ENCODE results near the gene CDC42BPG. TPM values are rescaled to one million over a fixed set of nuclear protein-coding genes. Genes with fewer than 3 reads are reported as not detected.

The CDC42BPG gene
- total and polyA plus RNA-seq, 10 of the 15 experiments (the other 5 are each of a cell fraction or from before 2014, with no cell fraction given), result 0.02 to 1.3 (median 0.09) TPM; not detected in 1

DNA sequence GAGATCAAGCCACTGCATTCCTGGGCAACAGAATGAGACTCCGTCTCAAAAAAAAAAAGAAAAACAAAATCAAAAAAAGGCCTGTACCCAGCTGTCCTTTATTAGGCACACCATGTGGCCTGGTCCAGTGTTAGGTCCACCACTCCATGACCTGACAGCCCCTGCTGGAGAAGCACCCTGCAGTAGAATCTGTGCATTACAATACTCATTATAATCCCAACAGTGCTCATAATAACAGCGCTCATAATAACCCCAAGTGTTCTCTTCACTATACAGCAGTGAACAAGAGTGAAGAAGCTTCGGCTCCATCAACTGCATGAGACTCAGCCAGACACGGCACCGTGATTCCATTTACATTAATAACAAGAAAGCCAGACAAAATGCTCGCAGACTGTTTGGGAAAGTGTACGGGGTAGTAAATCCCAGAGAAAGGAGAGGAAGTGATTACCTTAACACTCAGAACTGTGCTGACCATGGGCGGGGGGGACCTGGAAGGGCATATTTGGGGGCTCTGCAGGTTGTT lies 42.8 kb upstream of the CDC42BPG start:
- Histone ChIP-seq H3K27me3 (replicated peaks in 1 of 2; ENCODE audit: control insufficient read depth in 2 of 2, insufficient read depth in 2 of 2, low read length in 1 of 2) (no peaks in the 10 kb centered on the region), H3K27ac (ENCODE audit: control insufficient read depth, insufficient read depth) (no peak overlapping the region), H2AFZ (ENCODE audit: control insufficient read depth, low read depth, low read length) (peak overlapping the region; percentile 96), H3K79me2 (ENCODE audit: control insufficient read depth, insufficient read depth, low read length) (no peaks in the 10 kb centered on the region), H3K9ac (ENCODE audit: control insufficient read depth, insufficient read depth, low read length) (0 out of 2 replicates have a peak overlapping the region, but pooled peaks have one; percentile 18), H3K4me2 (ENCODE audit: control insufficient read depth, insufficient read depth) (peak overlapping the region; percentile 69), H3K4me1 (ENCODE audit: control insufficient read depth, insufficient read depth, low read length) (peaks cover 12% of the 10 kb centered on the region), H3K36me3 (ENCODE audit: control insufficient read depth in 2 of 2, insufficient read depth in 2 of 2, low read length in 1 of 2) (no peaks in the 10 kb centered on the region), H3K4me3 (0 out of 2 replicates have a peak overlapping the region, but pooled peaks have one; percentile 3), H3K9me3 (replicated peaks; ENCODE audit: control insufficient read depth, insufficient read depth, low read length) (no peaks in the 10 kb centered on the region), H4K20me1 (ENCODE audit: control insufficient read depth, insufficient read depth) (no peaks in the 10 kb centered on the region)
- FAIRE-seq, result no peak
- in situ Hi-C loops (cut with MboI), result no loop called here
- TF ChIP-seq SPI1 (IDR thresholded peaks at IDR 0.05; ENCODE audit: borderline replicate concordance, insufficient read depth, low read depth, low read length), result peak; percentile 27; the same call in 1 of the 2 replicates
- no peak for TF ChIP-seq CEBPB (IDR thresholded peaks at IDR 0.05; ENCODE audit: borderline replicate concordance in 1 of 2, low read depth in 2 of 2, low read length in 2 of 2)
- no peak for DNase-seq (ENCODE audit: low read depth, low spot score)
- peak; percentile 6; the same call in 1 of the 3 replicates for ATAC-seq
- intact Hi-C loops (cut with micrococcal nuclease; ENCODE audit: unreplicated experiment), result no loop called here
- ChIA-PET SMC1A (ENCODE audit: uncharacterized antibody, unreplicated experiment) (interaction anchor here (0.8 to 6.1 kb wide), 6 partner anchors 9 to 39 kb away, joined by 3 to 54 read pairs (median 4); partner anchors contain the start of gene EHD1), POLR2A (interaction anchor here (0.7 to 19.9 kb wide), 6 partner anchors 9 to 89 kb away, joined by 3 to 620 read pairs (median 6); partner anchors contain the start of gene EHD1), RAD21 (ENCODE audit: unreplicated experiment) (interaction anchor here (0.9 to 4.7 kb wide), 7 partner anchors 9 to 39 kb away, joined by 3 to 61 read pairs (median 6); partner anchors contain the start of gene EHD1), CTCF (interaction anchor here (0.7 to 30.0 kb wide), 5 partner anchors 10 to 127 kb away, joined by 3 to 1208 read pairs (median 19); partner anchors contain the start of genes CDC42BPG and EHD1)
- WGBS (ENCODE audit: insufficient coverage, insufficient replicate concordance, low lambda C conversion rate, missing lambda C conversion rate), result 34% methylated on average over 8 of the region's 8 CpGs
- no TSS peak for BruUV-seq (replicated peaks)

DNA sequence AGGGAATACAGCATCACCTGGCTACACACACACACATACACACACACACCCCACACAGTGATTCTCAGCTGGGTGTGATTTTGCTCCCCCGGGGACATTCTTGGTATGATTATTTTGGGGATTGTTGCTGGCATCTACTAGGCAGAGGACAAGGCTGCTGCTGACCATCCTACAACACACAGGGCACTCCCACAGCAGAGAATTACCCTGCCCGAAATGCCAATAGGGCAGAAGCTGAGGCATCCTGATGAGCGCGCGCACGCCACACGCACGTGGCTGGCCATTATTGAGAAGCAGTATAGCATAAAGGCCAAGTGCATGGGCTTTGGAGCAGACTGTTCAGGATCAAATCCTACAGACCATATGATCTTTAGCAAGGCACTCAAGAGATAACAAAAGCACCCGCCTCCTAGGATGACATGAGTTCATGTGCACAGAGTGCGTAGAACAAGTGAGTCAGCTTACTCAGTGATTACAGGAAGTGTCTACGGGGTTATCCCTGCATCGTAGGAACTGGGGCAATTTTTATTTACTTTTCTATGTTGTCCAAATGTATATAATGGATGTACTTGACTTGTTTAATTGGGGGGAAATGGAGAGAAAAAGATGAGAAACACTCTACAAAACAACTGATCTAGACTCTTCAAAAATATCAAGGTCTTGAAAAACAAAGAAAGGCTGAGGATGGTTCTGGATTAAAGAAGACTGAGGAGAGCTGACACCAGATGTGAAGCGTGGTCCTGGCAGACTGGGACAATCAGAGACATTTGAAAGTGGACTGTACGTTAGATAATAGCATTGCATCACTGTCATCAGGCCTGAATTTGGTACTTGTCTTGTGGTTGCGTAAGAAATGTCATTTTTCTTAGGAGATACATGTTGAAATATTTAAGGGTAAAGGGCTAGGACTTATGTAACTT lies 41.2 kb upstream of the CDC42BPG start:
- intact Hi-C loops (cut with micrococcal nuclease; ENCODE audit: unreplicated experiment) (no loop called here), in situ Hi-C loops (cut with MboI) (no loop called here)
- peaks cover 21% of the 10 kb centered on the region for H3K4me1 ChIP-seq (ENCODE audit: control insufficient read depth, insufficient read depth, low read length)
- H3K4me2 ChIP-seq (ENCODE audit: control insufficient read depth, insufficient read depth), result no peak overlapping the region
- no peak overlapping the region for H2AFZ ChIP-seq (ENCODE audit: control insufficient read depth, low read depth, low read length)
- H3K9ac ChIP-seq (ENCODE audit: control insufficient read depth, insufficient read depth, low read length), result no peak overlapping the region
- no peak overlapping the region for H3K27ac ChIP-seq (ENCODE audit: control insufficient read depth, insufficient read depth)
- H3K4me3 ChIP-seq, result no peak overlapping the region
- TF ChIP-seq SUZ12 (IDR thresholded peaks at IDR 0.05; ENCODE audit: unreplicated experiment) (no peak), CREB1 (IDR thresholded peaks at IDR 0.05; ENCODE audit: low read depth) (0 out of 2 replicates have a peak, but pooled peaks have one; percentile 13)
- ChIA-PET CTCF (interaction anchor here (1.1 to 30.0 kb wide), 4 partner anchors 8 to 29 kb away, joined by 4 to 1208 read pairs (median 36); partner anchors contain the start of genes CDC42BPG and EHD1), RAD21 (ENCODE audit: unreplicated experiment) (interaction anchor here (1.3 to 1.4 kb wide), 2 partner anchors 12 to 18 kb away, joined by 3 to 4 read pairs; no protein-coding TSS in a partner anchor), SMC1A (ENCODE audit: uncharacterized antibody, unreplicated experiment) (interaction anchor here (0.9 to 6.1 kb wide), 5 partner anchors 11 to 37 kb away, joined by 3 to 54 read pairs (median 3); no protein-coding TSS in a partner anchor), POLR2A (interaction anchor here (0.6 to 19.9 kb wide), 5 partner anchors 7 to 181 kb away, joined by 3 to 620 read pairs (median 4); partner anchors contain the start of gene EHD1)
- H4K20me1 ChIP-seq (ENCODE audit: control insufficient read depth, insufficient read depth), result no peaks in the 10 kb centered on the region
- H3K36me3 ChIP-seq (ENCODE audit: control insufficient read depth in 2 of 2, insufficient read depth in 2 of 2, low read length in 1 of 2), result no peaks in the 10 kb centered on the region
- H3K27me3 ChIP-seq (replicated peaks in 1 of 2; ENCODE audit: control insufficient read depth in 2 of 2, insufficient read depth in 2 of 2, low read length in 1 of 2), result no peaks in the 10 kb centered on the region
- FAIRE-seq, result no peak
- no peaks in the 10 kb centered on the region for H3K9me3 ChIP-seq (replicated peaks; ENCODE audit: control insufficient read depth, insufficient read depth, low read length)
- H3K79me2 ChIP-seq (ENCODE audit: control insufficient read depth, insufficient read depth, low read length), result no peaks in the 10 kb centered on the region
- no peak for ATAC-seq
- 78% methylated on average over 15 of the region's 15 CpGs for WGBS (ENCODE audit: insufficient coverage, insufficient replicate concordance, low lambda C conversion rate, missing lambda C conversion rate)
- DNase-seq (ENCODE audit: low read depth, low spot score), result no peak
- BruUV-seq (replicated peaks), result no TSS peak
